Measurements from ENCODE around the gene RNF121.

DNA sequence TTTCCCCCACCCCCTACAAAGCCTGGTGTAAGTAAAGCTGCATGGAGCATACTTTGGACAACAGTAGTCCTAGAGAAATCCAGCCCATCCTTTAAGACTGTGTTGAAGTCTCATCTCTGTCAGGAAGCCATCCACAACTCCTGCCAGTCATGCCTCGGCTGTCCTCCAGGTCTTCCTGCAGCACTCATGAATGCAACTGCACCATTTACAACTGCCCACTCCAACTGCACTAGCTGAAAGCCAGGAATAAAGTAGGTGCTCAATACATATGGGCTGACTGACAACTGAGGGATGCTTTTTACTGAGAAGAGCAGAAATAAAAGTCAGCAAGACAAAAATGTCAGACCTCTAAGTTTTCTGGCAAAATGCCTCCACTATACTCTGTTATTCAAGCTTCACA, 97.2 kb downstream of the RNF121 start:
- TF ChIP-seq EZH2 (IDR thresholded peaks at IDR 0.05; ENCODE audit: low read depth, low read length, severe bottlenecking) (no peak), POLR2AphosphoS5 (IDR thresholded peaks at IDR 0.05; ENCODE audit: low read depth, low read length) (no peak)
- TF ChIP-seq, protein P1, sequence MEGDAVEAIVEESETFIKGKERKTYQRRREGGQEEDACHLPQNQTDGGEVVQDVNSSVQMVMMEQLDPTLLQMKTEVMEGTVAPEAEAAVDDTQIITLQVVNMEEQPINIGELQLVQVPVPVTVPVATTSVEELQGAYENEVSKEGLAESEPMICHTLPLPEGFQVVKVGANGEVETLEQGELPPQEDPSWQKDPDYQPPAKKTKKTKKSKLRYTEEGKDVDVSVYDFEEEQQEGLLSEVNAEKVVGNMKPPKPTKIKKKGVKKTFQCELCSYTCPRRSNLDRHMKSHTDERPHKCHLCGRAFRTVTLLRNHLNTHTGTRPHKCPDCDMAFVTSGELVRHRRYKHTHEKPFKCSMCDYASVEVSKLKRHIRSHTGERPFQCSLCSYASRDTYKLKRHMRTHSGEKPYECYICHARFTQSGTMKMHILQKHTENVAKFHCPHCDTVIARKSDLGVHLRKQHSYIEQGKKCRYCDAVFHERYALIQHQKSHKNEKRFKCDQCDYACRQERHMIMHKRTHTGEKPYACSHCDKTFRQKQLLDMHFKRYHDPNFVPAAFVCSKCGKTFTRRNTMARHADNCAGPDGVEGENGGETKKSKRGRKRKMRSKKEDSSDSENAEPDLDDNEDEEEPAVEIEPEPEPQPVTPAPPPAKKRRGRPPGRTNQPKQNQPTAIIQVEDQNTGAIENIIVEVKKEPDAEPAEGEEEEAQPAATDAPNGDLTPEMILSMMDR (IDR thresholded peaks at IDR 0.05; ENCODE audit: control extremely low read depth in 1 of 3, insufficient read depth in 1 of 3, low read depth in 1 of 3, low read length in 3 of 3): no peak

All from H1 (cell line).